Bronchial epithelial cell (primary cell): ENCODE measurements around the gene CDK3. TPM values are rescaled to one million over a fixed set of nuclear protein-coding genes. Genes with fewer than 3 reads are reported as not detected.

ENCODE experiments used
- DNase-seq: peaks from one replicate; pipeline ENCODE4 v3.0.0-alpha.2; 2010; ENCODE audit warnings: low read depth
- FAIRE-seq: peaks from 2 replicates; lab custom pipeline; 2011; peaks lifted over from hg19 to GRCh38; lab: Jason Lieb, UNC
- H3K27me3 ChIP-seq: 2 replicates; pipeline ENCODE4 v1.5.1; 2011; ENCODE audit warnings: low read length; ENCODE audit not compliant: control insufficient read depth, insufficient read depth
- H3K36me3 ChIP-seq: 2 replicates; pipeline ENCODE4 v1.5.1; 2011; ENCODE audit warnings: low read length; ENCODE audit not compliant: control insufficient read depth, insufficient read depth
- H3K4me3 ChIP-seq: 2 replicates; pipeline ENCODE4 v1.5.1; 2011; ENCODE audit warnings: mild to moderate bottlenecking, low read depth, low read length, control low read depth
- total RNA-seq: library from RNA; depleted of rRNA; stranded (reverse); fragments of >200 nt; gene quantifications from 2 replicates; pipeline ENCODE4 v1.2.1, GENCODE V29; 2014
- TF ChIP-seq, protein P1 (sequence below): IDR thresholded peaks from 2 replicates; pipeline ENCODE4 v1.5.1; 2011; ENCODE audit warnings: mild to moderate bottlenecking, moderate library complexity, low read length, control low read depth, inconsistent platforms; ENCODE audit not compliant: insufficient read depth, severe bottlenecking

The CDK3 gene
- total RNA-seq, 1 donor from 2014 or later = 1.3 TPM

DNA sequence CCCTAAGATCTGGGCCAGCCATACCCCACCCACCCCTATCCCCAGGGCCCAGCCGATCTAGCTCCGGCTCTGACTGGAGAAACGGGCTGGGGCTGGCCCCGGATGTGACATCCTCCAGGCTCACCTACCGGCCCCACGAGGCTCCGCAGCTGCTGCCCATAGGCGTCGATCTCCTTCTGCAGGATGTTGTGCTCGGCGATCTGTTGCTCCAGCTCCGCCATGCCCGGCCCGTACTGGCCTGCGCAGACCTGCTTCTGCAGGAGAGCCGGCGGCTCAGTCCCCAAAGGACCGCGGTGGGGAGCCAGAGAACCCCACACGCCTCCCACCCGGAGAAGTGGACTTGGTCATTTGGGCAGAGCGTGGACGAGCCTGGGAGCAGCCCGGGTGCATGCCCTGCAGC lies 21.6 kb downstream of the CDK3 start:
- DNase-seq (no peak), FAIRE-seq (no peak)
- TF ChIP-seq, protein P1, sequence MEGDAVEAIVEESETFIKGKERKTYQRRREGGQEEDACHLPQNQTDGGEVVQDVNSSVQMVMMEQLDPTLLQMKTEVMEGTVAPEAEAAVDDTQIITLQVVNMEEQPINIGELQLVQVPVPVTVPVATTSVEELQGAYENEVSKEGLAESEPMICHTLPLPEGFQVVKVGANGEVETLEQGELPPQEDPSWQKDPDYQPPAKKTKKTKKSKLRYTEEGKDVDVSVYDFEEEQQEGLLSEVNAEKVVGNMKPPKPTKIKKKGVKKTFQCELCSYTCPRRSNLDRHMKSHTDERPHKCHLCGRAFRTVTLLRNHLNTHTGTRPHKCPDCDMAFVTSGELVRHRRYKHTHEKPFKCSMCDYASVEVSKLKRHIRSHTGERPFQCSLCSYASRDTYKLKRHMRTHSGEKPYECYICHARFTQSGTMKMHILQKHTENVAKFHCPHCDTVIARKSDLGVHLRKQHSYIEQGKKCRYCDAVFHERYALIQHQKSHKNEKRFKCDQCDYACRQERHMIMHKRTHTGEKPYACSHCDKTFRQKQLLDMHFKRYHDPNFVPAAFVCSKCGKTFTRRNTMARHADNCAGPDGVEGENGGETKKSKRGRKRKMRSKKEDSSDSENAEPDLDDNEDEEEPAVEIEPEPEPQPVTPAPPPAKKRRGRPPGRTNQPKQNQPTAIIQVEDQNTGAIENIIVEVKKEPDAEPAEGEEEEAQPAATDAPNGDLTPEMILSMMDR = no peak
- Histone ChIP-seq H3K27me3 (no peaks in the 10 kb centered on the region), H3K4me3 (no peak overlapping the region), H3K36me3 (peaks cover 37% of the 10 kb centered on the region)

DNA sequence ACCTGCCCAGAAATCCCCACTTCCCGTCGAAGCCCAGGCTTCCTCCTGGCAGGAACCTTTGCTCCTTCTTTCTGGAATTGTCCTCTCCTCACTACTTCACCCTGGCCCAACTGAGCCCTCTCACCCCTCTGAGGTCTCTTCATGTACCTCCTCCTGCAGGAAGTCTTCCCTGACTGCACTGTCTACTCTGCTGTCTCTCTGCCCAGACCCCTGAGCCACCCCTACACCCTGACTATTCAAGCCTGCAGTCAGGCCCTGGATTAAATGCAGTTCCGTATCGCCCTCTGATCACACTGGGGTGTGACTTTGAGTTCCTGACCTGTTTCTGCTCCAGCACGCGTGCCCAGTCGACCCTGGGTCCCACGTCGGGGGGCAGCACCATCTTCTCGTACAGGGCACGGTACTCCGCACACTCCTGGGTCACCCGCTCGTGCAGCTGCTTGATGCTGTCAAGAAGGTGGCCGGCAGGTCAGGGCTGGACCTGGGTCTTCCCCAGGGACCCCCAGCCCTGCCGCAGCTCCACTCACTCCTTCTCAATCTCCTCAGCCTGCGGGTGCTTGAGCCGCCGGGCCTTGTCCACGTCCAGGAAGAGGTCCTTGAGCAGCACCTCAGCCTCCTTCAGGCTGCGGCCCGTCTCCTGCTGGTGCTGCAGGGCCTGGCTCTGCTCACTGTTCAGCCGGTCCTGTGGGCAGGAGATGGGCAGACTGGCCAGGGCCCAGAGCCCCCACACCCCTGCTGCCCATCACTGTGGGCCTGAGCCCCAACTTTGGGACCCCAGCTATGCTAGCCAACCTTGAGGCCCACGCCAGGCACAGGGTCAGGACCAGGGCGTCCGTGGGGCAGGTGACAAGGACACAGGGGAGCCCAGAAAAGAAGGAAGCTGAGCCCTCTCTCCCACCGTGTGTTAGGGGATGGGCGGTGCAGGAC lies 22.6 kb downstream of the CDK3 start:
- Histone ChIP-seq H3K4me3 (no peak overlapping the region), H3K27me3 (no peaks in the 10 kb centered on the region), H3K36me3 (peaks cover 29% of the 10 kb centered on the region)
- TF ChIP-seq, protein P1 = no peak
- FAIRE-seq (no peak), DNase-seq (no peak)

DNA sequence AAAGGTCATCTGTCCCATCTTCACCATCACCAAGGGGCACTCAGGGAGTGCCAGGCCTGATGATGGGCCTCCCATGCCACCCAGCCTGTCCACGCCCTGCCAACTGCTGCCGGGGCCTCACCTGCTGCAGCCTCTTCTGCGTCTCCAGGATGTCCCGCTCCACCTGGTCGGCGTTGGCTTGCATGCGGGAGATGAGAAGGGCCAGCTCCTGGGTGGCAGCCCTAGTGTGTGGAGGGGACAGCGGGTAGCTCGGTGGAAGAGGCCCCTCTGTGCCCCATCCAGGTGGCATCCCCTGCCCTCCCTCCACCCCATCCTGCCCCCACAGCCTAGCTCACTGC lies 23.2 kb downstream of the CDK3 start:
- no peaks in the 10 kb centered on the region for H3K27me3 ChIP-seq
- H3K36me3 ChIP-seq = peaks cover 24% of the 10 kb centered on the region
- DNase-seq = no peak
- TF ChIP-seq, protein P1 = no peak
- no peak overlapping the region for H3K4me3 ChIP-seq
- no peak for FAIRE-seq

DNA sequence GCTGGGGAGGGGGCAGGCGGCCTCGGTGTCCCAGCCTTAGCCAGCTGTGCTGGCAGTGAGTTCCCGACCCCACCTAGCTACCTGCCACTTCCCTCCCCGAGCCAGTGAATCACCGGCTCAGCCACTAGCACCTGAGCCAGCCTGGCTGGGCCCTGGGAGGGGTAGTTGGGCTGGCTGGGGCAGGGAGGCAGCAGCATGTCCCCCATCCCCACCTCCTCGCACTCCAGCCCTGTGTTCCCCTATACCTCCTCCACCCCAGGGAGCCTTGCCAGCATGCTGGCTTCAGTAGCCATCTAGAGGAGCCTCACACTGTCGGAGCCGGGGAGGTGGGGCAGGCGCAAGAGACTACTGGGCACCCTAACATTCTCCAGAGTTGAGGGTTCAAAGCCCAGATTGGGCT lies 23.7 kb downstream of the CDK3 start:
- TF ChIP-seq, protein P1 = no peak
- FAIRE-seq (peak; percentile 66), DNase-seq (no peak)
- Histone ChIP-seq H3K27me3 (no peaks in the 10 kb centered on the region), H3K36me3 (peaks cover 20% of the 10 kb centered on the region), H3K4me3 (no peak overlapping the region)

DNA sequence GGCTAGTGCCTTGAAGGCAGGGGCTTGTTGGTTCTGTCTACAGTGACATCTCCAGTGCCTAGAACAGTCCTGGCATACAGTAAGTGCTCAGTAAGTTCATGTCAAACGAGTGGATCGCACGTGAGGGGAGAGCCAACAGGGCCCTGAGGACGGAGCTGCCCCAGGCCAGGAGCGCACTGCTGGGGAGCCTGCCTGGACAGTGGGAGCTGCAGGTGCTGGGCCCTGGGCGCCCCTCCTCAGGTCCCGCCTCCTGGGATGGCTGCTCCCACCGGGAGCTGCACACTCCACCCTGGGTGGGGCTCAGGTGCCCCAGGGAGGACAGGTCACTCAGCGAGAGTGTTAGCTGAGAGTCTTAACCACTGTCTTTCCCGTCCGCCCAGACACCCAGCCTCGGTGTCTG lies 24.6 kb downstream of the CDK3 start:
- FAIRE-seq (peak; percentile 87), DNase-seq (no peak)
- peak overlapping the region; percentile 73 for H3K4me3 ChIP-seq
- H3K36me3 ChIP-seq = peaks cover 17% of the 10 kb centered on the region
- TF ChIP-seq, protein P1 = no peak
- H3K27me3 ChIP-seq = no peaks in the 10 kb centered on the region
